A673 (cell line): ENCODE results near the gene FMNL1. TPM values are rescaled to one million over a fixed set of nuclear protein-coding genes. Genes with fewer than 3 reads are reported as not detected.

Experiments used
- BruUV-seq: library from RNA; stranded (reverse); fragments of 400-500 nt; replicated peaks from 2 replicates; lab custom pipeline; 2021; lab: Mats Ljungman, UMichigan
- CTCF ChIA-PET: fragments of 300-600 bp; sonication (Branson Sonifier 250); formaldehyde crosslinking; loops from one replicate; lab custom pipeline; 2022; ENCODE audit warnings: antibody characterized with exemption; lab: Charles Lee
- POLR2A ChIA-PET: fragments of 300-600 bp; sonication (Branson Sonifier 250); formaldehyde crosslinking; loops from one replicate; lab custom pipeline; 2022; ENCODE audit warnings: antibody characterized with exemption; ENCODE audit not compliant: low non-redundant PET; lab: Charles Lee
- DNase-seq: peaks from one replicate; pipeline ENCODE4 v3.0.0-alpha.2; 2015; ENCODE audit warnings: low spot score
- H3K27ac ChIP-seq: fragments of 200-600 bp; sonication (generic); 2 replicates; pipeline ENCODE4 v1.5.1; 2016; ENCODE audit warnings: mixed run types, low read depth, mild to moderate bottlenecking, mixed read lengths, antibody characterized with exemption, low read length; ENCODE audit not compliant: poor library complexity, severe bottlenecking
- H3K27me3 ChIP-seq: fragments of 200-600 bp; sonication (generic); replicated peaks from 2 replicates; pipeline ENCODE4 v1.6.1; 2017; ENCODE audit warnings: mixed run types, low read depth, mild to moderate bottlenecking, mixed read lengths, antibody characterized with exemption, low read length; ENCODE audit not compliant: insufficient read depth, poor library complexity
- H3K36me3 ChIP-seq: fragments of 200-600 bp; sonication (generic); 2 replicates; pipeline ENCODE4 v1.6.1; 2016; ENCODE audit warnings: mixed run types, mild to moderate bottlenecking, mixed read lengths, antibody characterized with exemption, low read length; ENCODE audit not compliant: insufficient read depth, poor library complexity, severe bottlenecking
- H3K4me1 ChIP-seq: fragments of 200-600 bp; sonication (generic); 2 replicates; pipeline ENCODE4 v1.6.1; 2017; ENCODE audit warnings: mixed run types, mild to moderate bottlenecking, mixed read lengths, antibody characterized with exemption, low read length; ENCODE audit not compliant: insufficient read depth, poor library complexity, severe bottlenecking
- H3K4me3 ChIP-seq: fragments of 200-600 bp; sonication (generic); 2 replicates; pipeline ENCODE4 v1.5.1; 2016; ENCODE audit warnings: low read depth, mixed run types, mild to moderate bottlenecking, mixed read lengths, low read length; ENCODE audit not compliant: poor library complexity, severe bottlenecking
- H3K9me3 ChIP-seq: fragments of 200-600 bp; sonication (generic); 2 replicates; pipeline ENCODE4 v1.6.1; 2016; ENCODE audit warnings: mixed run types, low read depth, mild to moderate bottlenecking, mixed read lengths, antibody characterized with exemption, low read length; ENCODE audit not compliant: poor library complexity, severe bottlenecking
- EZH2 ChIP-seq: fragments of 200-600 bp; sonication (generic); IDR thresholded peaks from 2 replicates; pipeline ENCODE4 v1.6.1; 2017; ENCODE audit warnings: borderline replicate concordance, low read depth, mild to moderate bottlenecking, mixed read lengths, antibody characterized with exemption, low read length; ENCODE audit not compliant: poor library complexity, severe bottlenecking
- intact Hi-C: fragments of 100-400 bp; cut with micrococcal nuclease; formaldehyde crosslinking; loops from one replicate; pipeline ENCODE4 v1.10.0; 2022; ENCODE audit not compliant: unreplicated experiment
- total RNA-seq: library from RNA; stranded (reverse); gene quantifications from 2 replicates; pipeline ENCODE4 v1.2.3, GENCODE V29; 2021
- TF ChIP-seq, protein P1 (sequence below): fragments of 300-800, 200-600 bp; sonication (generic); conservative IDR thresholded peaks from 2 replicates; pipeline ENCODE4 v1.5.1; 2017; ENCODE audit warnings: low read depth, mild to moderate bottlenecking, antibody characterized with exemption, low read length, moderate library complexity, mixed read lengths

Gene FMNL1
- total RNA-seq, 1 experiment from 2014 or later, result 1.0 TPM

DNA sequence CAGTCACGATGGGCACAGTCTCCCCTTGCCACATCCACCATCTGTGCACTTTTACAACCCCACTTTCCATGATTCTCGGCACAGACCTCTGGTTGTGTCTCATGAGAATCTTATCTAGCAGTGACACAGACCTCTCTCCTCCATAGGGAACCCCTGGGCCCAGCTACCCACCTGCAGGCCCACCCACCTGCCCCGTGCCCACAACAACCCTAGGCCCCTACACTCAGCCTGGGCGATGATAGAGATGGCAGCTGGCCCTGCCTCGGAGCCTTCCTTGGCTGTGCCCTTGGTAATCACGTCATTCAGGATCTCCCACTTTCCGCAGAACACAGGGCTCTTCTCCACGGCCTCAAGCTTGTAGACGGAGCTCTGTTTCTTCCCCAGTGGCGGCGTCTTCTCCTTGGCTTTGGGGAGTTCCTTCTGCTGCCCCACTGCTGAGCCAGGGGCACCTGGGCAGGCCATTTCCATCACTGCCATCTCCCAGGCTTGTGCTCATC lies 68.6 kb downstream of the FMNL1 start:
- BruUV-seq, result no TSS peak
- Histone ChIP-seq H3K27me3 (no peaks in the 10 kb centered on the region), H3K27ac (no peak overlapping the region), H3K36me3 (no peaks in the 10 kb centered on the region), H3K4me3 (no peak overlapping the region), H3K9me3 (no peaks in the 10 kb centered on the region), H3K4me1 (peaks cover 5% of the 10 kb centered on the region)
- ChIA-PET CTCF (no interaction called here), POLR2A (no interaction called here)
- TF ChIP-seq, protein P1, sequence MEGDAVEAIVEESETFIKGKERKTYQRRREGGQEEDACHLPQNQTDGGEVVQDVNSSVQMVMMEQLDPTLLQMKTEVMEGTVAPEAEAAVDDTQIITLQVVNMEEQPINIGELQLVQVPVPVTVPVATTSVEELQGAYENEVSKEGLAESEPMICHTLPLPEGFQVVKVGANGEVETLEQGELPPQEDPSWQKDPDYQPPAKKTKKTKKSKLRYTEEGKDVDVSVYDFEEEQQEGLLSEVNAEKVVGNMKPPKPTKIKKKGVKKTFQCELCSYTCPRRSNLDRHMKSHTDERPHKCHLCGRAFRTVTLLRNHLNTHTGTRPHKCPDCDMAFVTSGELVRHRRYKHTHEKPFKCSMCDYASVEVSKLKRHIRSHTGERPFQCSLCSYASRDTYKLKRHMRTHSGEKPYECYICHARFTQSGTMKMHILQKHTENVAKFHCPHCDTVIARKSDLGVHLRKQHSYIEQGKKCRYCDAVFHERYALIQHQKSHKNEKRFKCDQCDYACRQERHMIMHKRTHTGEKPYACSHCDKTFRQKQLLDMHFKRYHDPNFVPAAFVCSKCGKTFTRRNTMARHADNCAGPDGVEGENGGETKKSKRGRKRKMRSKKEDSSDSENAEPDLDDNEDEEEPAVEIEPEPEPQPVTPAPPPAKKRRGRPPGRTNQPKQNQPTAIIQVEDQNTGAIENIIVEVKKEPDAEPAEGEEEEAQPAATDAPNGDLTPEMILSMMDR, result no peak
- no peak for TF ChIP-seq EZH2
- DNase-seq, result no peak
- intact Hi-C loops, result no loop called here

DNA sequence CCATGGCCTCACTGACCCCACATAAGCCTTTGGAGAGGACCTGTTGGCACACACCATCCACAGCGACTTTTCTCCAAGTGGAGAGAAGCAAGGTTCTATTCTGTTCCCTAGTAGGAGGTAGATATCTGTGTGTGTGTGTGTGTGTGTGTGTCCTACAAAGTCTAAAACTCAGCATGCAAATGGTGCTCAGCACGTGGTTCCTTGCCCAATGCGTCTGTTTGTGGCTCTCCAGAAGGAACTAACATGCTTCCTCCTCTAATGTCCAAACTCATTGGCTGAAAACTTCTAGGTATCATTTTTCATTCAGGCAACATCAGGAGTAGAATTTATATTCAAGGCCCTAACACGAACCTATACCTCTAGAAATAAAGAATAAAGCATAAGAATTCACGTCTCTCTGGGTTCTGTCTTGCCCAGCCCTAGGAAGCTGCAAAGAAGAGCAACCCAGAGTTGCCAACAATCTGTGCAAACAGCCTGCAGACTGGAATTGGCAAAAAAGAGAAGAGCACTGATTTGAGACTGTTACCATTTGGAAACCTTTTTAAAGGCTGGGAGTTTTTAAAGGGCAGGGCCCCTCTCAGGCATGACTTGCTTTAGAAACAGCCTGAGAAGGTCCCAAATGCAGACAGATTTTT lies 69.6 kb downstream of the FMNL1 start:
- no peak for TF ChIP-seq EZH2
- TF ChIP-seq, protein P1, result no peak
- Histone ChIP-seq H3K27me3 (no peaks in the 10 kb centered on the region), H3K36me3 (no peaks in the 10 kb centered on the region), H3K4me3 (no peak overlapping the region), H3K4me1 (peaks cover 8% of the 10 kb centered on the region), H3K27ac (no peak overlapping the region), H3K9me3 (no peaks in the 10 kb centered on the region)
- POLR2A ChIA-PET, result no interaction called here
- intact Hi-C loops, result no loop called here
- no peak for DNase-seq
- CTCF ChIA-PET, result no interaction called here
- no TSS peak for BruUV-seq

DNA sequence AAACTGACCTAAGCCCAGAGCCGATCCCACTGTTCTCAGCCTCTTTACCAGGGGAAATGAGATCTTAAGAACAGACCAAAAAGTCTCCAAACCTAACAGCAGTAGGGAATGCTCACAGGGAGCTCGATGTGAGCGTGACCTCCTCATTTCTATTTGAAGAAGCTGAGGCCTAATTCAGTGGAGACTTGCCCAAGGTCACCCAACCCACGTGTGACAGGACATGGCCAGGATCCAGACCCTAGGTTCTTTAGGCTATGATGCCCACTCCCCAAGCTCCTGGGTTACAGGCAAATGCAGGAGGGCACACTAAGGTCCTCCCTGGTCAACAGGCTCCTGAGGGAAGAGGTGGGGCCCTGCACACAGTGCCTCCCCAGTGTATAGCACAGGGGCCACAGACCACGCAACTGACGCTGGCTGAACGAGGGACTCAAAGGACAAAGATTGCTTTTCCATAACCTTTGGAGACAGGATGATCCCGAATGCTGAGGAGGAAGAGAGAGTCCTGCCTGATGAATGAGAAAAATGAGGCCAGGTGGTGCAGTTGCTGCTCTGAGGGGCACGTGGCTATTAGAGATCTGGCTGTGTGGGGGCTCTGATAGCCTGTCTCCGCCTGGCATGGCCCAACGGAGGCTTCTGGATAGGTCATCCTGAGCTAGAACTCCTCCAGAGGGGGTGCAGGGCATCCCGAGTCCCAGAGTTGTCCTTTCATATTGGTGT lies 71.2 kb downstream of the FMNL1 start:
- intact Hi-C loops, result no loop called here
- no peak overlapping the region for H3K27ac ChIP-seq
- DNase-seq, result no peak
- ChIA-PET CTCF (no interaction called here), POLR2A (no interaction called here)
- H3K9me3 ChIP-seq, result no peaks in the 10 kb centered on the region
- BruUV-seq, result no TSS peak
- no peaks in the 10 kb centered on the region for H3K27me3 ChIP-seq
- peaks cover 8% of the 10 kb centered on the region for H3K4me1 ChIP-seq
- H3K36me3 ChIP-seq, result no peaks in the 10 kb centered on the region
- no peak overlapping the region for H3K4me3 ChIP-seq
- no peak for TF ChIP-seq EZH2
- TF ChIP-seq, protein P1, result no peak
